GM21447 (cell line): ENCODE data around the gene MAPK8IP2.
"Not testable (repeated sequence)": the region's sequence is repeated elsewhere in the genome, so short reads cannot be mapped to it uniquely, and the experiment has no call there.

Experiments used
- ATAC-seq: cut with Tn5 transposase; IDR thresholded peaks from one replicate; pipeline ENCODE4 v1.9.1; 2021; ENCODE audit not compliant: unreplicated experiment

MAPK8IP2 gene

GRCh38 chr22:50599816-50600455 is 657 bp upstream of the MAPK8IP2 start:
- ATAC-seq = no peak

- no peak for ATAC-seq
Measured at GRCh38 chr22:50600967-50601668, 525 bp downstream of the MAPK8IP2 start.

- no peak for ATAC-seq
Measured at GRCh38 chr22:50601669-50602337, 1.2 kb downstream of the MAPK8IP2 start.

- no peak for ATAC-seq
Measured at GRCh38 chr22:50602338-50602700, 1.7 kb downstream of the MAPK8IP2 start.

GRCh38 chr22:50603511-50604255 is 3.1 kb downstream of the MAPK8IP2 start:
- ATAC-seq = no peak

- no peak for ATAC-seq
Measured at GRCh38 chr22:50604256-50605001, 3.8 kb downstream of the MAPK8IP2 start.

- ATAC-seq = no peak
Measured at GRCh38 chr22:50605002-50605612, 4.5 kb downstream of the MAPK8IP2 start.

- no peak for ATAC-seq
Measured at GRCh38 chr22:50605613-50606074, 5.1 kb downstream of the MAPK8IP2 start.

- ATAC-seq = no peak
Measured at GRCh38 chr22:50606165-50606945, 5.8 kb downstream of the MAPK8IP2 start.

- ATAC-seq = no peak
Measured at GRCh38 chr22:50606946-50607658, 6.5 kb downstream of the MAPK8IP2 start.

GRCh38 chr22:50607659-50608020 is 7.0 kb downstream of the MAPK8IP2 start:
- ATAC-seq = no peak

- ATAC-seq = not testable (repeated sequence)
Measured at GRCh38 chr22:50608058-50608840, 7.7 kb downstream of the MAPK8IP2 start.

GRCh38 chr22:50608996-50609395 is 8.4 kb downstream of the MAPK8IP2 start:
- no peak for ATAC-seq

GRCh38 chr22:50609599-50609998 is 9.0 kb downstream of the MAPK8IP2 start:
- ATAC-seq = no peak

- no peak for ATAC-seq
Measured at GRCh38 chr22:50610041-50610451, 9.5 kb downstream of the MAPK8IP2 start.

- no peak for ATAC-seq
Measured at GRCh38 chr22:50610581-50610980, 10.0 kb downstream of the MAPK8IP2 start.

- ATAC-seq = no peak
Measured at GRCh38 chr22:50611341-50612060, 10.9 kb downstream of the MAPK8IP2 start.

- no peak for ATAC-seq
Measured at GRCh38 chr22:50612168-50612527, 11.6 kb downstream of the MAPK8IP2 start.
